ENCODE results near the gene ULK4.

Gene ULK4

GRCh38 chr3:42007785-42008184, 45.9 kb upstream of the ULK4 start:
- no peak overlapping the region for H2AFZ ChIP-seq (ENCODE audit: low read length)
- no peak overlapping the region for H3K4me2 ChIP-seq (ENCODE audit: low read depth, low read length, poor library complexity, severe bottlenecking)
- no peaks in the 10 kb centered on the region for H3K79me2 ChIP-seq (ENCODE audit: insufficient read depth, low read length)
- H3K9ac ChIP-seq (ENCODE audit: low read depth, low read length, poor library complexity, severe bottlenecking), result no peak overlapping the region
- no peaks in the 10 kb centered on the region for H4K20me1 ChIP-seq (ENCODE audit: insufficient read depth, low read length, poor library complexity, severe bottlenecking)
- no peaks in the 10 kb centered on the region for H3K27me3 ChIP-seq (ENCODE audit: insufficient read depth, low read length, poor library complexity, severe bottlenecking)
- no peaks in the 10 kb centered on the region for H3K9me2 ChIP-seq (replicated peaks; ENCODE audit: low read depth, low read length)
- H3F3A ChIP-seq (ENCODE audit: low read depth), result no peaks in the 10 kb centered on the region
- no peaks in the 10 kb centered on the region for H3K36me3 ChIP-seq (ENCODE audit: insufficient read depth, low read length)
- TF ChIP-seq EZH2phosphoT487 (IDR thresholded peaks at IDR 0.05; ENCODE audit: borderline replicate concordance), result no peak
- no peak for TF ChIP-seq CTCF (conservative IDR thresholded peaks at IDR 0.05; ENCODE audit: low read length)
- H3K9me3 ChIP-seq (ENCODE audit: insufficient read depth, low read depth, low read length), result no peaks in the 10 kb centered on the region
- H3K4me1 ChIP-seq (ENCODE audit: insufficient read depth, low read length, poor library complexity, severe bottlenecking), result peaks cover 10% of the 10 kb centered on the region
- H3K4me3 ChIP-seq (ENCODE audit: low read length, poor library complexity, severe bottlenecking), result no peak overlapping the region

GRCh38 chr3:42005401-42005800, 43.5 kb upstream of the ULK4 start:
- Histone ChIP-seq H4K20me1 (ENCODE audit: insufficient read depth, low read length, poor library complexity, severe bottlenecking) (no peaks in the 10 kb centered on the region), H3K27me3 (ENCODE audit: insufficient read depth, low read length, poor library complexity, severe bottlenecking) (no peaks in the 10 kb centered on the region), H3K9me3 (ENCODE audit: insufficient read depth, low read depth, low read length) (no peaks in the 10 kb centered on the region), H3K4me2 (ENCODE audit: low read depth, low read length, poor library complexity, severe bottlenecking) (no peak overlapping the region), H3K4me1 (ENCODE audit: insufficient read depth, low read length, poor library complexity, severe bottlenecking) (no peaks in the 10 kb centered on the region), H3K4me3 (ENCODE audit: low read length, poor library complexity, severe bottlenecking) (no peak overlapping the region), H3K9me2 (replicated peaks; ENCODE audit: low read depth, low read length) (no peaks in the 10 kb centered on the region), H2AFZ (ENCODE audit: low read length) (no peak overlapping the region), H3K36me3 (ENCODE audit: insufficient read depth, low read length) (no peaks in the 10 kb centered on the region), H3F3A (ENCODE audit: low read depth) (no peaks in the 10 kb centered on the region), H3K79me2 (ENCODE audit: insufficient read depth, low read length) (no peaks in the 10 kb centered on the region), H3K9ac (ENCODE audit: low read depth, low read length, poor library complexity, severe bottlenecking) (no peak overlapping the region)
- TF ChIP-seq CTCF (conservative IDR thresholded peaks at IDR 0.05; ENCODE audit: low read length), result no peak
- TF ChIP-seq EZH2phosphoT487 (IDR thresholded peaks at IDR 0.05; ENCODE audit: borderline replicate concordance), result no peak

GRCh38 chr3:42002790-42003189, 40.9 kb upstream of the ULK4 start:
- H3K27me3 ChIP-seq (ENCODE audit: insufficient read depth, low read length, poor library complexity, severe bottlenecking), result no peaks in the 10 kb centered on the region
- H4K20me1 ChIP-seq (ENCODE audit: insufficient read depth, low read length, poor library complexity, severe bottlenecking), result no peaks in the 10 kb centered on the region
- H3K9ac ChIP-seq (ENCODE audit: low read depth, low read length, poor library complexity, severe bottlenecking), result no peak overlapping the region
- H3F3A ChIP-seq (ENCODE audit: low read depth), result no peaks in the 10 kb centered on the region
- no peaks in the 10 kb centered on the region for H3K9me2 ChIP-seq (replicated peaks; ENCODE audit: low read depth, low read length)
- no peaks in the 10 kb centered on the region for H3K4me1 ChIP-seq (ENCODE audit: insufficient read depth, low read length, poor library complexity, severe bottlenecking)
- H3K4me3 ChIP-seq (ENCODE audit: low read length, poor library complexity, severe bottlenecking), result no peak overlapping the region
- no peaks in the 10 kb centered on the region for H3K9me3 ChIP-seq (ENCODE audit: insufficient read depth, low read depth, low read length)
- TF ChIP-seq CTCF (conservative IDR thresholded peaks at IDR 0.05; ENCODE audit: low read length) (no peak), EZH2phosphoT487 (IDR thresholded peaks at IDR 0.05; ENCODE audit: borderline replicate concordance) (no peak)
- H3K36me3 ChIP-seq (ENCODE audit: insufficient read depth, low read length), result no peaks in the 10 kb centered on the region
- H3K79me2 ChIP-seq (ENCODE audit: insufficient read depth, low read length), result no peaks in the 10 kb centered on the region
- H2AFZ ChIP-seq (ENCODE audit: low read length), result no peak overlapping the region
- no peak overlapping the region for H3K4me2 ChIP-seq (ENCODE audit: low read depth, low read length, poor library complexity, severe bottlenecking)
